HepG2 (cell line): ENCODE results near the gene ZNF627. TPM values are rescaled to one million over a fixed set of nuclear protein-coding genes. Genes with fewer than 3 reads are reported as not detected.
A peak's percentile ranks its signal among the peaks of the same experiment; 100 is the strongest.

Experiments used
- ELF4 ChIP-seq: sonication (generic); formaldehyde crosslinking; IDR thresholded peaks from 2 replicates; pipeline ENCODE4 v1.5.0; 2020; ENCODE audit warnings: missing genetic modification reagents, mild to moderate bottlenecking, moderate library complexity, borderline replicate concordance
- FOXA1 ChIP-seq, 2 experiments: fragments of 450-650 bp in 1 of 2; sonication (generic) in 1 of 2; formaldehyde crosslinking in 1 of 2; IDR thresholded peaks; 2 replicates each; pipeline versions ENCODE4 v1.4.0 to v1.6.1; 2016 to 2020; ENCODE audit warnings: missing genetic modification reagents in 1 of 2
- GATA4 ChIP-seq: sonication (generic); IDR thresholded peaks from 2 replicates; pipeline ENCODE4 v1.6.1; 2016; ENCODE audit warnings: antibody characterized with exemption, low read depth, borderline replicate concordance
- GTF3A ChIP-seq: sonication (generic); formaldehyde crosslinking; conservative IDR thresholded peaks from 2 replicates; pipeline ENCODE4 v1.4.0; 2020; ENCODE audit warnings: mild to moderate bottlenecking, missing genetic modification reagents
- IKZF4 ChIP-seq: sonication (generic); formaldehyde crosslinking; IDR thresholded peaks from 2 replicates; pipeline ENCODE4 v1.5.1; 2020; ENCODE audit warnings: borderline replicate concordance, mild to moderate bottlenecking, low read depth, missing genetic modification reagents; ENCODE audit errors: not compliant biosample characterization
- MEIS2 ChIP-seq: sonication (generic); formaldehyde crosslinking; IDR thresholded peaks from 2 replicates; pipeline ENCODE4 v1.9.0; 2021; ENCODE audit warnings: mild to moderate bottlenecking, missing genetic modification reagents
- NFRKB ChIP-seq: fragments of 450-650 bp; IDR thresholded peaks from 2 replicates; pipeline ENCODE4 v1.6.1; 2017
- POLR2A ChIP-seq, 2 experiments: IDR thresholded peaks; 2 replicates each; pipeline ENCODE4 v1.6.1; 2011; ENCODE audit warnings: low read depth in 2 of 2, low read length in 2 of 2, mild to moderate bottlenecking in 1 of 2, moderate library complexity in 1 of 2; ENCODE audit not compliant: insufficient read depth in 1 of 2
- RELA ChIP-seq: sonication (generic); formaldehyde crosslinking; IDR thresholded peaks from 2 replicates; pipeline ENCODE4 v1.4.0; 2020; ENCODE audit warnings: missing genetic modification reagents
- REPIN1 ChIP-seq: sonication (generic); formaldehyde crosslinking; IDR thresholded peaks from 2 replicates; pipeline ENCODE4 v1.8.0; 2022; ENCODE audit warnings: missing genetic modification reagents, low read depth, mild to moderate bottlenecking, borderline replicate concordance
- SMAD1 ChIP-seq: sonication (generic); formaldehyde crosslinking; IDR thresholded peaks from 2 replicates; pipeline ENCODE4 v1.4.0; 2020; ENCODE audit warnings: missing genetic modification reagents, low read depth, mild to moderate bottlenecking, borderline replicate concordance
- SMARCE1 ChIP-seq: fragments of 450-650 bp; IDR thresholded peaks from 2 replicates; pipeline ENCODE4 v1.6.1; 2017; ENCODE audit warnings: borderline replicate concordance
- SP2 ChIP-seq: sonication (generic); formaldehyde crosslinking; IDR thresholded peaks from 2 replicates; pipeline ENCODE4 v1.5.1; 2020; ENCODE audit warnings: mild to moderate bottlenecking, missing genetic modification reagents
- THYN1 ChIP-seq: sonication (generic); formaldehyde crosslinking; IDR thresholded peaks from 2 replicates; pipeline ENCODE4 v1.8.1; 2023; ENCODE audit warnings: low read depth, mild to moderate bottlenecking, moderate library complexity, missing genetic modification reagents, borderline replicate concordance
- ZBTB3 ChIP-seq: sonication (generic); formaldehyde crosslinking; IDR thresholded peaks from 2 replicates; pipeline ENCODE4 v1.4.0; 2020; ENCODE audit warnings: low read depth, mild to moderate bottlenecking, moderate library complexity, missing genetic modification reagents, borderline replicate concordance
- ZNF17 ChIP-seq: sonication (generic); formaldehyde crosslinking; IDR thresholded peaks from 2 replicates; pipeline ENCODE4 v1.5.0; 2020; ENCODE audit warnings: mild to moderate bottlenecking, missing genetic modification reagents
- ZNF329 ChIP-seq: sonication (generic); formaldehyde crosslinking; IDR thresholded peaks from 2 replicates; pipeline ENCODE4 v1.9.0; 2021; ENCODE audit warnings: low read depth, mild to moderate bottlenecking, missing genetic modification reagents
- ZNF331 ChIP-seq: sonication (generic); formaldehyde crosslinking; IDR thresholded peaks from 2 replicates; pipeline ENCODE4 v1.4.0; 2020; ENCODE audit warnings: missing genetic modification reagents
- ZNF678 ChIP-seq: sonication (generic); formaldehyde crosslinking; IDR thresholded peaks from 2 replicates; pipeline ENCODE4 v1.4.0; 2020; ENCODE audit warnings: mild to moderate bottlenecking, missing genetic modification reagents
- ZNF720 ChIP-seq: sonication (generic); formaldehyde crosslinking; IDR thresholded peaks from 2 replicates; pipeline ENCODE4 v1.4.0; 2020; ENCODE audit warnings: missing genetic modification reagents
- ZNF784 ChIP-seq: sonication (generic); formaldehyde crosslinking; IDR thresholded peaks from 2 replicates; pipeline ENCODE4 v1.5.1; 2020; ENCODE audit warnings: missing genetic modification reagents, mild to moderate bottlenecking, borderline replicate concordance
- polyA plus RNA-seq, 8 experiments: library from polyadenylated mRNA; depleted of rRNA in 3 of 8; stranded (reverse) in 7 of 8; unstranded in 1 of 8; fragments of >200 nt; fragmentation: Illumina TruSeq in 4 of 8; extraction: Trizol in 4 of 8; gene quantifications; 2 replicates each; pipeline versions ENCODE4 v1.2.1 to v1.2.3, GENCODE V29; 2011 to 2016; ENCODE audit warnings: low read depth in 4 of 8, missing spikeins in 1 of 8, mixed read lengths in 1 of 8; ENCODE audit not compliant: insufficient read depth in 1 of 8
- total RNA-seq, 5 experiments: library from RNA; depleted of rRNA; stranded (reverse); fragments of >200 nt; fragmentation: Illumina TruSeq; extraction: Trizol; gene quantifications; 2 replicates each; pipeline ENCODE4 v1.2.3, GENCODE V29; 2016; ENCODE audit warnings: low read depth in 1 of 5
- TF ChIP-seq, protein P1 (sequence below): sonication (generic); formaldehyde crosslinking; IDR thresholded peaks from 2 replicates; pipeline ENCODE4 v1.8.0; 2022; ENCODE audit warnings: mild to moderate bottlenecking, missing genetic modification reagents
- TF ChIP-seq, protein P2 (sequence below): sonication (generic); formaldehyde crosslinking; IDR thresholded peaks from 2 replicates; pipeline ENCODE4 v1.8.1; 2023; ENCODE audit warnings: mild to moderate bottlenecking, moderate library complexity, missing genetic modification reagents
- TF ChIP-seq, protein P3 (sequence below): IDR thresholded peaks from 2 replicates; pipeline ENCODE4 v1.6.1; 2016

ZNF627 gene
- total and polyA plus RNA-seq, 2 of the 13 experiments (the other 11 are each of a cell fraction or from before 2014, with no cell fraction given) = 4.2 to 12.7 TPM

- TF ChIP-seq, protein P1, sequence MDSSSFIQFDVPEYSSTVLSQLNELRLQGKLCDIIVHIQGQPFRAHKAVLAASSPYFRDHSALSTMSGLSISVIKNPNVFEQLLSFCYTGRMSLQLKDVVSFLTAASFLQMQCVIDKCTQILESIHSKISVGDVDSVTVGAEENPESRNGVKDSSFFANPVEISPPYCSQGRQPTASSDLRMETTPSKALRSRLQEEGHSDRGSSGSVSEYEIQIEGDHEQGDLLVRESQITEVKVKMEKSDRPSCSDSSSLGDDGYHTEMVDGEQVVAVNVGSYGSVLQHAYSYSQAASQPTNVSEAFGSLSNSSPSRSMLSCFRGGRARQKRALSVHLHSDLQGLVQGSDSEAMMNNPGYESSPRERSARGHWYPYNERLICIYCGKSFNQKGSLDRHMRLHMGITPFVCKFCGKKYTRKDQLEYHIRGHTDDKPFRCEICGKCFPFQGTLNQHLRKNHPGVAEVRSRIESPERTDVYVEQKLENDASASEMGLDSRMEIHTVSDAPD (CRISPR knock-in tag) = no peak
- TF ChIP-seq ZNF331 (CRISPR knock-in tag) (no peak), ELF4 (CRISPR knock-in tag) (peak; percentile 11; the same call in 1 of the 2 replicates), ZNF329 (CRISPR knock-in tag) (no peak), REPIN1 (CRISPR knock-in tag) (no peak), SMARCE1 (no peak), ZNF784 (CRISPR knock-in tag) (no peak; the same call in 1 of the 2 replicates), FOXA1 (IDR thresholded peaks at IDR 0.05) (peak; percentile 75), FOXA1 (CRISPR knock-in tag; IDR thresholded peaks at IDR 0.05) (peak; percentile 100), GTF3A (peak; percentile 72; the same call in 1 of the 2 replicates), MEIS2 (CRISPR knock-in tag) (no peak), ZBTB3 (CRISPR knock-in tag) (no peak), GATA4 (peak; percentile 31; the same call in 1 of the 2 replicates), ZNF720 (CRISPR knock-in tag) (no peak), POLR2A (IDR thresholded peaks at IDR 0.05; ENCODE audit: insufficient read depth in 1 of 2, low read depth in 2 of 2, low read length in 2 of 2) (peak; percentile 85 to 98), RELA (CRISPR knock-in tag) (0 out of 2 replicates have a peak, but pooled peaks have one; percentile 54), ZNF678 (0 out of 2 replicates have a peak, but pooled peaks have one; percentile 12), ZNF17 (CRISPR knock-in tag) (no peak), NFRKB (no peak), SMAD1 (CRISPR knock-in tag) (no peak), IKZF4 (CRISPR knock-in tag) (no peak), THYN1 (CRISPR knock-in tag) (no peak), SP2 (peak; percentile 56; the same call in 1 of the 2 replicates)
- TF ChIP-seq, protein P2, sequence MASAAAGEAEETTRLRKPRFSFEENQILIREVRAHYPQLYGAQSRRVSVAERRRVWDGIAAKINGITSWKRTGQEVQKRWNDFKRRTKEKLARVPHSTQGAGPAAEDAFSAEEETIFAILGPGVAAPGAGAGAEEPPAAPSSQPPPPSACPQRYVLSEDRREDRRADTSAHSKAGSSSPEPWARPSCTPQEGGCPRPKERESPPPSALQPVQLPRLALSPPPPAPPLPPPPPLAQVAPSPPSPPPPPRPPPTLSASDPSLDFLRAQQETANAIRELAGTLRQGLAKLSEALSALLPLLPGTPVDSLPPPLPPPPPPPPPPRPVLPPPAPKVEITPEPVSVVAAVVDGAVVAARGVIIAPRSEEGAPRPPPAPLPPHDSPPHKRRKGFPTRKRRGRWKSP (CRISPR knock-in tag) = 0 out of 2 replicates have a peak, but pooled peaks have one; percentile 7
- TF ChIP-seq, protein P3, sequence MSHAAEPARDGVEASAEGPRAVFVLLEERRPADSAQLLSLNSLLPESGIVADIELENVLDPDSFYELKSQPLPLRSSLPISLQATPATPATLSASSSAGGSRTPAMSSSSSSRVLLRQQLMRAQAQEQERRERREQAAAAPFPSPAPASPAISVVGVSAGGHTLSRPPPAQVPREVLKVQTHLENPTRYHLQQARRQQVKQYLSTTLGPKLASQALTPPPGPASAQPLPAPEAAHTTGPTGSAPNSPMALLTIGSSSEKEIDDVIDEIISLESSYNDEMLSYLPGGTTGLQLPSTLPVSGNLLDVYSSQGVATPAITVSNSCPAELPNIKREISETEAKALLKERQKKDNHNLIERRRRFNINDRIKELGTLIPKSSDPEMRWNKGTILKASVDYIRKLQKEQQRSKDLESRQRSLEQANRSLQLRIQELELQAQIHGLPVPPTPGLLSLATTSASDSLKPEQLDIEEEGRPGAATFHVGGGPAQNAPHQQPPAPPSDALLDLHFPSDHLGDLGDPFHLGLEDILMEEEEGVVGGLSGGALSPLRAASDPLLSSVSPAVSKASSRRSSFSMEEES = no peak
These were observed 38.1 kb upstream of the ZNF627 start, which contains the start of gene ELOF1 (continued) for GRCh38 chr19:11558881-11559828.
